Measurements from ENCODE around the gene RERE.

Gene RERE

GRCh38 chr1:8370046-8370881 is 447.2 kb downstream of the RERE start (continued):
- TF ChIP-seq ZNF580 (tag by site-specific recombination; IDR thresholded peaks at IDR 0.05): peak; percentile 76
- TF ChIP-seq ZNF350 (tag by site-specific recombination; IDR thresholded peaks at IDR 0.05): no peak
- 0 out of 2 replicates have a peak, but pooled peaks have one; percentile 20 for TF ChIP-seq ZBTB44 (tag by site-specific recombination; IDR thresholded peaks at IDR 0.05)

GRCh38 chr1:8368956-8369639 is 448.3 kb downstream of the RERE start:
- ChIA-PET CTCF (interaction anchor here (0.7 kb wide), 1 partner anchor 403 kb away, joined by 3 read pairs; no protein-coding TSS in a partner anchor), POLR2A (interaction anchor here (0.7 kb wide), 1 partner anchor 9 kb away, joined by 5 read pairs; no protein-coding TSS in a partner anchor)
- H3K9me3 ChIP-seq (ENCODE audit: control insufficient read depth, insufficient read depth, low read depth, low read length): no peaks in the 10 kb centered on the region
- peaks cover 0 to 28% of the 10 kb centered on the region in 2 experiments; a peak in 1 of 3 replicates for H3K36me3 ChIP-seq (ENCODE audit: control insufficient read depth in 2 of 2, insufficient read depth in 1 of 2, low read length in 2 of 2)
- no peak for TF ChIP-seq ZNF175 (tag by site-specific recombination; IDR thresholded peaks at IDR 0.05)
- no peak for TF ChIP-seq ZNF518A (tag by site-specific recombination; conservative IDR thresholded peaks at IDR 0.05; ENCODE audit: low read depth)
- TF ChIP-seq ZNF521 (tag by site-specific recombination; IDR thresholded peaks at IDR 0.05): no peak
- no peak for TF ChIP-seq ZFHX2 (tag by site-specific recombination; conservative IDR thresholded peaks at IDR 0.05)
- TF ChIP-seq GLI2 (tag by site-specific recombination; IDR thresholded peaks at IDR 0.05; ENCODE audit: borderline replicate concordance, low read depth): no peak
- no peak for TF ChIP-seq BCL6B (tag by site-specific recombination; IDR thresholded peaks at IDR 0.05)
- no peak for TF ChIP-seq KLF10 (tag by site-specific recombination; IDR thresholded peaks at IDR 0.05)
- TF ChIP-seq ZNF704 (tag by site-specific recombination; IDR thresholded peaks at IDR 0.05): no peak
- no peak for TF ChIP-seq ZSCAN18 (tag by site-specific recombination; IDR thresholded peaks at IDR 0.05)
- no peak for TF ChIP-seq ZNF26 (tag by site-specific recombination; IDR thresholded peaks at IDR 0.05)
- TF ChIP-seq ZNF654 (tag by site-specific recombination; IDR thresholded peaks at IDR 0.05; ENCODE audit: low read depth): no peak
- TF ChIP-seq FEZF1 (tag by site-specific recombination; IDR thresholded peaks at IDR 0.05): no peak
- TF ChIP-seq TRIM28 (IDR thresholded peaks at IDR 0.05; ENCODE audit: borderline replicate concordance, low read length): no peak
- TF ChIP-seq ZBTB44 (tag by site-specific recombination; IDR thresholded peaks at IDR 0.05): no peak
- peaks cover 13% of the 10 kb centered on the region for H3K4me1 ChIP-seq (ENCODE audit: control insufficient read depth, insufficient read depth, low read length)
- H3K27ac ChIP-seq (ENCODE audit: extremely low read depth, low read depth, low read length): no peak overlapping the region
- no peak overlapping the region for H3K4me3 ChIP-seq (ENCODE audit: low read depth, low read length)

Data from HEK293 (cell line).